Measurements from ENCODE around the gene SLC25A47.

The SLC25A47 gene

GRCh38 chr14:100322138-100322957 lies 791 bp upstream of the SLC25A47 start:
- no peak overlapping the region for H3K4me3 ChIP-seq (ENCODE audit: low read depth, low read length)

DNA sequence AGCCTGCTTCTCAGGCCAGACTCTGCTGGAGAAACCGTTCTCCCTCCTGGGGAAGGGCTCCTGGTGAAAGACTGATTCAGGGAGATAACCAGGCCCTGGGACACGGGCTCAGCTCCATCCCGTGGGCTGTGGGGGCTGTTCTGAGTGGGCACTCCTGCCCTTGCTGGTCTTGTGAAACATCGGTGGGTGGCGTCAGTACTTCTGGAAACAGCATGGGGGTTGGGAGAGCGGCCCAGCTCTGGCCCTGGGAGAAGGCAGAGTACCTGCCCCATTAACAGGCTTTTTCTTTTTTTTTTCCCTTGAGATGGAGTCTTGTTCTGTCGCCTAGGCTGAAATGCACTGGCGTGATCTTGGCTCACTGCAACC lies 786 bp downstream of the SLC25A47 start:
- no peak overlapping the region for H3K4me3 ChIP-seq (ENCODE audit: low read depth, low read length)

- no peak overlapping the region for H3K4me3 ChIP-seq (ENCODE audit: low read depth, low read length)
Observed at GRCh38 chr14:100325231-100325632, 2.1 kb downstream of the SLC25A47 start.

- H3K4me3 ChIP-seq (ENCODE audit: low read depth, low read length): no peak overlapping the region
Observed at GRCh38 chr14:100325958-100326357, 2.8 kb downstream of the SLC25A47 start.

GRCh38 chr14:100327128-100327527 lies 4.0 kb downstream of the SLC25A47 start:
- H3K4me3 ChIP-seq (ENCODE audit: low read depth, low read length): no peak overlapping the region

- H3K4me3 ChIP-seq (ENCODE audit: low read depth, low read length): no peak overlapping the region
Observed at GRCh38 chr14:100328495-100329163, 5.5 kb downstream of the SLC25A47 start.

DNA sequence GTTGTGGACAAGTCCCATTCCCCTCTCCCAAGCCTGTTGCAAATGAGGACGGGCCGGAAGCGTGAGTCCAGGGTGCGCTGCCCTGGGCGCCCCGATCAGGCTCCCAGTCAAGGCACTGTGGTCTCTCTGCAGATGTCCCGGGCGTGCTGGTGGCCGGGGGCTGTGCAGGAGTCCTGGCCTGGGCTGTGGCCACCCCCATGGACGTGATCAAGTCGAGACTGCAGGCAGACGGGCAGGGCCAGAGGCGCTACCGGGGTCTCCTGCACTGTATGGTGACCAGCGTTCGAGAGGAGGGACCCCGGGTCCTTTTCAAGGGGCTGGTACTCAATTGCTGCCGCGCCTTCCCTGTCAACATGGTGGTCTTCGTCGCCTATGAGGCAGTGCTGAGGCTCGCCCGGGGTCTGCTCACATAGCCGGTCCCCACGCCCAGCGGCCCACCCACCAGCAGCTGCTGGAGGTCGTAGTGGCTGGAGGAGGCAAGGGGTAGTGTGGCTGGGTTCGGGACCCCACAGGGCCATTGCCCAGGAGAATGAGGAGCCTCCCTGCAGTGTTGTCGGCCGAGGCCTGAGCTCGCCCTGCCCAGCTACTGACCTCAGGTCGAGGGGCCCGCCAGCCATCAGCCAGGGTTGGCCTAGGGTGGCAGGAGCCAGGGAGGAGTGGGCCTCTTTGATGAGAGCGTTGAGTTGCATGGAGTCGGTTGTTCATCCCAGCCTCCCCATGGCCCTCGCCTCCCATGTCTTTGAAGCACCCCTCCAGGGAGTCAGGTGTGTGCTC lies 6.3 kb downstream of the SLC25A47 start:
- no peak overlapping the region for H3K4me3 ChIP-seq (ENCODE audit: low read depth, low read length)

- H3K4me3 ChIP-seq (ENCODE audit: low read depth, low read length): no peak overlapping the region
Observed at GRCh38 chr14:100330007-100330344, 6.8 kb downstream of the SLC25A47 start.

DNA sequence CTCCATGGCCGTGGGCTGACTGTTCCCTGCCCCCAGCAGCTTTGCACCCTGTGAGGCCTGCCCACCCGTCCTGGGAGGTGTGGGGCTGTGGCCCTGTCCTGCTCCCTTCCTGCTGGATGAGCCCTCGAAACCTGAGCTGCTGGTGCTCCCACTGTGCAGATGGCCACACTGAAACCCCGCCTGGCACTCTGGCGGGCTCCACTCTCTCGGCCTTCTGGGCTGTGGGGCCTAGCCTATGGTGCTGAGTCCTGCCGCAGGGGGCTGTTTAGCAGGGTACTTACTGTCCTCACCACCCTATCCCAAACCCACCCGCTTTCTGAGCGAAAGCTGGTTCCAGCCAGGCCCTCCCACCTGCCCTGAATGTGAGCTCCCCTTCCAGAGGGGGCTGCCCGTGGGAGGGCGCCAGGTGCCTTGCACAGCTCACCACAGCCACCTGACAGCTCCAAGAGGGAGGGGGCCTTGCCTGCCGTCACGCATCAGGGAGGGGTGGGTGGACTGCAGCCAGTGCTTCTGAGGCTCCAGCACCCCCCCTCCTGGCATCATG lies 7.3 kb downstream of the SLC25A47 start:
- no peak overlapping the region for H3K4me3 ChIP-seq (ENCODE audit: low read depth, low read length)

GRCh38 chr14:100332071-100332639 lies 9.0 kb downstream of the SLC25A47 start:
- no peak overlapping the region for H3K4me3 ChIP-seq (ENCODE audit: low read depth, low read length)

GRCh38 chr14:100332797-100333196 lies 9.7 kb downstream of the SLC25A47 start:
- H3K4me3 ChIP-seq (ENCODE audit: low read depth, low read length): no peak overlapping the region

DNA sequence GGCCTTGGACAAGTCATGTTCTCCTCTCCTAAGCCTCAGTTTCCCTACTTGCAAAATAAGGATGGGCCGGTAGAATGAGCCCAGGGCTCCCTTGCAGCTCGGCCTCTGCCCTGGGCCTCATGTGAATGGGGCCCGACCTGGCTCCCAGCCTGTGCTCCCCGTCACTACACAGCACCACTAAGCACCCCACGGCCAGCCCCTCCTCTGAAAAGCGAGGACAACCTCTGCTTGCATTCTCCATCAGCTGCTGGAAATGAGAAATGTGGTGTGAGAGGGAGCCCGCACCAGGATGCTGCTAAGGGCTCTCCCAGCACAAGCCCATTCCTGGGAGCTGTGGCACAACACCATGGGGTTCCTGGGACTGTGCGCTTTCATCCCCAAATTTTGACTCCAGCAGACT lies 10.2 kb downstream of the SLC25A47 start:
- no peak overlapping the region for H3K4me3 ChIP-seq (ENCODE audit: low read depth, low read length)

- no peak overlapping the region for H3K4me3 ChIP-seq (ENCODE audit: low read depth, low read length)
Observed at GRCh38 chr14:100333827-100334226, 10.7 kb downstream of the SLC25A47 start.

- H3K4me3 ChIP-seq (ENCODE audit: low read depth, low read length): no peak overlapping the region
Observed at GRCh38 chr14:100334904-100335303, 11.8 kb downstream of the SLC25A47 start.

DNA sequence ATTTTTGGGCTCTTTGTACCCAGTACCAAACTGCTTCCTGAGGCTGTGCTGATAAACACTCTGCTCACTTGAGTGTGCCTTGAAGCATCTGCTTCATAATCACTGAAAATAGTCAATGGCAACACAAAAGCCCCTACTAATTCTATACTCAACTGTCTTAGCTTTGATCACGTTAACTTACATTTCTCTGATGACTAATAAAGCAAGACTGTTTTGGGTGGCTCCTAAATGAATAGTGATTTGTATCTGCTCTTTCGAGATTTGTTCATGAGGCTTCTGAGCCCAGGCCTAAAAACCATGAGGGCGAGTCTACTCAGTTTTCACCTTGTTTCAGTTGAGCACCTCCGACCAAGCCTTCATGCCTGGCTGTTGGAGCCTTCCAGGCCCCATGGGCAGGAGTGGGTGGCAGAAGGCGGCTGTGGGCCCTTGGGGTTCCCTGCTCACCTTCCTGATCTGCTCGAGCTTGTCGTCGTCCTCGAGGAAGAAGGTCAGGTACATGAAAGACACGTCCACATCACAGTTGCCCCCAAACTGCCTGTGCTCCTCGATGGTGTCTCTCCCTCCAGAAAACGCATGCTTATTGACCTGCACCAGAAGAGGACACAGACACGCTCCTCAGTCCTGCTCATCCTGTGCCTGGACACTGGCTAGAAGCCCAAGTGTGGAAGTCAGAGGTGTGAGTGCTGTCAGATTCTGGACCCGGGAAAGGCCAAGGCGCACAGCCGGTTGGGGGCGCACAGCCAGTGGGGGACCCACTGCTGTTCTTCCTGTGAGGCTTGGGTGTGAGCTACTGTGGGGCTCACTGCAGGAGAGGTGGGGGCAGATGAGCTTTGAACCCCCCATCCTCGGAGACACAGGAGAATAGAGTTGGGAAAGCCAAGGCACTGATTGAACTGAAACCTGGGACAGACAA lies 13.7 kb downstream of the SLC25A47 start:
- H3K4me3 ChIP-seq (ENCODE audit: low read depth, low read length): no peak overlapping the region

GRCh38 chr14:100339766-100340422 lies 16.8 kb downstream of the SLC25A47 start:
- H3K4me3 ChIP-seq (ENCODE audit: low read depth, low read length): no peak overlapping the region

GRCh38 chr14:100340423-100340813 lies 17.3 kb downstream of the SLC25A47 start:
- H3K4me3 ChIP-seq (ENCODE audit: low read depth, low read length): no peak overlapping the region

DNA sequence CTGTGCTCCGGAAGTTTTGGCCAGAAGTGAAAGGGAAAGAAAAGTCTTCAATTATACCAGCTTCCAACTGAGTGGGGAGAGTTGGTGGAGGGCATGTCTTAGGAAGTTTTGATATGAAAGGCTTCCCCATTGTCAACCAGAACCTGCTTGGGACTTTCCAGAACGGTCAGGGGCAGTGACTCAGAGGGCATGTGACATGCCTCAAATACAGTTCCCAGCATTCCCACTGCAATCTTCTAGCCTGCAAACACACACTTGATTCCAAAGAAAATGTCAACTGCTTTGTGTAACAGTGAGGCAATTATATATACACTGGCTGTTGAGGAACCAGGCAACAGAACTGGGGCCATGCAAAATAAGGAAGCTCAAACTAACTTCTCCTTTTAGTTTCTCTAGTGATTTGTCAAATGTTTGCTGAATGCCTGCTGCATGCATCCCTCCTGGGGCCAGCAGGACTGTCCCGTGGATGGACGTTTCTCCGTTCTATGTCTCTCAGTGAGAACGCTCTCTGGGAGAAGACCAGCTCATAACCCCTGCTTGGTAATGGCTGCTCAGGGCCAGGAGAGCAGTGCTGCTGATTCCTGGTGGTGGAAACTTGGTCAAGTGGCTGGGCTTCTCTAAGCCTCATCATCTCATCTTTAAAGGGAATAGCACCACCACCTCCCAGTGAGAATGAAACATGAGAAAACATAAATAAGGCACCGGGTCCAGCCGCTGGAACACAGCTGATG lies 18.3 kb downstream of the SLC25A47 start:
- no peak overlapping the region for H3K4me3 ChIP-seq (ENCODE audit: low read depth, low read length)

DNA sequence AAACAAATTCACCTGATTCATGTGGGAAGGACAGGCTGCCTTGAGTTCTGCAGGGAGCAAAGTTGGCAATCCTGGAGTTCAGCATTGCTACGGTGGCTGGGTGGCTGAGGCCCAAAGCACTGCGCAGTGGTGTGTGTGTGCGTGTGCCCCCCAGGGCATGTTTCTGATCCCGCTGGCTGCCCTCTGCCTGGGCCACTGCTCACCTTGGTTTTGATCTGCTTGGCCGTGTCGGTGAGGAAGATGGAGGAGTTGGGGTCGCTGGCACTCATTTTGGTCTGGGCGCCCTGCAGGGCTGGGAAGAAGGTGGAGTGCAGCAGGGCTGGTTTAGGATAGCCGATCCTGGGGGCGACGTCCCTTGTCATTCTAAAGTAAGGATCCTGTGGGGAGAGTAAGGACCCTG lies 19.1 kb downstream of the SLC25A47 start:
- no peak overlapping the region for H3K4me3 ChIP-seq (ENCODE audit: low read depth, low read length)

Measured in iPS-11a (cell line).